Astrocyte of the cerebellum (primary cell): ENCODE results near the gene A2M.

ENCODE experiments used
- DNase-seq: peaks from one replicate; pipeline ENCODE4 v3.0.0-alpha.2; 2011; ENCODE audit warnings: low read depth
- H3K4me3 ChIP-seq: 2 replicates; pipeline ENCODE4 v1.5.1; 2011; ENCODE audit warnings: mild to moderate bottlenecking, low read depth, low read length, moderate library complexity
- in situ Hi-C: cut with HindIII; loops from 2 replicates; pipeline ENCODE4 v1.10.0; 2017; ENCODE audit warnings: low sequenced_read_pairs
- TF ChIP-seq, protein P1 (sequence below): IDR thresholded peaks from 2 replicates; pipeline ENCODE4 v1.5.1; 2012; ENCODE audit warnings: low read length, low read depth, moderate library complexity, mild to moderate bottlenecking; ENCODE audit errors: missing control alignments

A2M gene

DNA sequence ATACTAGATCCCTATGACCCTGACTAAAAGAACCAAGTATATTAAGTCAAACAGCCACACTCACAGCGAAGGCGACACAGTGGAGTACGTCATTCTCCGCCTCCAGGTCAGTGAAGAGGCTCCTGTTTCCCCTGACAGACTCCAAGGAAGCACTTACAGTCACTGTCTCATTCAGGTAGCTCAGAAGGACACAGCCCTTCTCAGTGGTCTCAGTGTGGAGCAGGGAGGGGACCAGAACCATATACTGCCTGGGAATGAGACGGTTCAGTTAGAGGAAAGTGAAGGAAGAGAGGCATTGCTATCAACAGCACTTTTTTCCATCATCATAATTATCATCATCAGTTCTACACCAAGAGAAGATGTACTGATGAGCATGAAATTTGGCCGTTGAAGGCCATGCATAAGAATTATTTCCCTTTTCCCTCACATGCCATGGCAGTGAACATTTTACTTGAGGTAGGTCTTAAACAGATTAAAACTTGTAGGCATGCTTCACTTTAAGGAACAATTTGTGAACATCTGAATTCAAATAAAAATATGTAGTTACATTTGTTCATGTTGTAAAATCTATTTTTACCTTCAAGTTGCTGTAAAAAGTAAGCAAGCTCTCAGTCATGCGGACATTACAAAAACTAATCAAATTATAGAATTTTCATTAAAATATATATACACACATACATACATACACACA is 2.3 kb downstream of the A2M start:
- in situ Hi-C loops, result no loop called here
- DNase-seq, result no peak
- TF ChIP-seq, protein P1, sequence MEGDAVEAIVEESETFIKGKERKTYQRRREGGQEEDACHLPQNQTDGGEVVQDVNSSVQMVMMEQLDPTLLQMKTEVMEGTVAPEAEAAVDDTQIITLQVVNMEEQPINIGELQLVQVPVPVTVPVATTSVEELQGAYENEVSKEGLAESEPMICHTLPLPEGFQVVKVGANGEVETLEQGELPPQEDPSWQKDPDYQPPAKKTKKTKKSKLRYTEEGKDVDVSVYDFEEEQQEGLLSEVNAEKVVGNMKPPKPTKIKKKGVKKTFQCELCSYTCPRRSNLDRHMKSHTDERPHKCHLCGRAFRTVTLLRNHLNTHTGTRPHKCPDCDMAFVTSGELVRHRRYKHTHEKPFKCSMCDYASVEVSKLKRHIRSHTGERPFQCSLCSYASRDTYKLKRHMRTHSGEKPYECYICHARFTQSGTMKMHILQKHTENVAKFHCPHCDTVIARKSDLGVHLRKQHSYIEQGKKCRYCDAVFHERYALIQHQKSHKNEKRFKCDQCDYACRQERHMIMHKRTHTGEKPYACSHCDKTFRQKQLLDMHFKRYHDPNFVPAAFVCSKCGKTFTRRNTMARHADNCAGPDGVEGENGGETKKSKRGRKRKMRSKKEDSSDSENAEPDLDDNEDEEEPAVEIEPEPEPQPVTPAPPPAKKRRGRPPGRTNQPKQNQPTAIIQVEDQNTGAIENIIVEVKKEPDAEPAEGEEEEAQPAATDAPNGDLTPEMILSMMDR, result no peak
- H3K4me3 ChIP-seq, result no peak overlapping the region

DNA sequence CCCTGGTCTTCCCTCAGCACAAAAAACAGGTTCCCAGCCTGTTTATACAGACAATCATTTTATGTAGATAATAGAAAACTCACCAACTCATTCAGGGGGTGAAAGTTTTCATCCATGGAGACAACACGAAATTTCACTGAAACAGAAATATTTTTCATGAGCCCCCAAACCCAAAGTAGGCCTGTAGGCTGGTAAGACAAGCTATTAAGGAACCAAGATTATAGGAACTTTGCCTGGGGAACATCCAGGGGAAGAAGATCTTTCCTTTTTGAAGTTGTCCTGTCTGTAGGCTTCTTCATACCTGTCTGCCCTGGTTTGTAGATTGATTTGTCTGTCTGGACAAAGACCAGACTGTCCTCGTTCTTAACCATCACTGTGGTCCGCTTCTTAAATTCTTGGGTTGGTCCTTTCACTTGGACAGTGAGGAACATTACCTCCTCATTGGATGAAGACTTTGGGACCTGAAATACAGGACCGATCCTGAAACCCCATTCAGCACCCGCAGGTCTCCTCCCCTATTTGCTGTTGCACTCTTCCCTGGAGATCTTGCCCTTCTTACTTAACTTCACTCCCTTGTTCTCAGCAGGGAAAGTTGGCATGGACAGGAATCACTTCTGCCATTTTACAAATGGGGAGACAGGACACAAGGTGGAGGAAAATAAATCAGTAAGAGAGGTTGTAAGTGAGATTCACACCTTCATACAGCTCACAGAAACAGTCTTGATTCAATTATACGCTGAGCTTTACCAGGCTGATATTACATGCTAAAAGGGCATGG is 3.5 kb downstream of the A2M start:
- in situ Hi-C loops, result no loop called here
- H3K4me3 ChIP-seq, result no peak overlapping the region
- TF ChIP-seq, protein P1, result no peak
- no peak for DNase-seq

DNA sequence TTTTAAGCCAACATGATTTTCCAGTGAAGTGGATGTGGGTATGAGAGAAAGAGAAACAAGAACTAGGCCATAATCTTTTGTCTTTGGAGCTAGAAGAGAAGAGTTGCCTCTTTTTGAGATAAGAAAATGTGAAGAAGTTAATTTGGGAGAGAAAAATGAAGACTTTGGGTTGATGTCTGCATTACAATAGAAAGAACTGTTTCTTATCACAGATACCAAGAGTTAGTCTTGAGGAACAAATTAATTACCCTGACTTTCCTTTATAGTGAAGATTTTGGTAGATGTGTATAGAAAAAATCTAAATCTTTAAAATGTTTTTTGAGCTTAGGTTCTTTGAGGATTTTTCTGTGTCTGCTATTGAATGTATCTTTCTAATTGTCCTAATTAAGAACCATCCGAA is 4.2 kb downstream of the A2M start:
- TF ChIP-seq, protein P1, result no peak
- no peak overlapping the region for H3K4me3 ChIP-seq
- no peak for DNase-seq
- in situ Hi-C loops, result no loop called here

DNA sequence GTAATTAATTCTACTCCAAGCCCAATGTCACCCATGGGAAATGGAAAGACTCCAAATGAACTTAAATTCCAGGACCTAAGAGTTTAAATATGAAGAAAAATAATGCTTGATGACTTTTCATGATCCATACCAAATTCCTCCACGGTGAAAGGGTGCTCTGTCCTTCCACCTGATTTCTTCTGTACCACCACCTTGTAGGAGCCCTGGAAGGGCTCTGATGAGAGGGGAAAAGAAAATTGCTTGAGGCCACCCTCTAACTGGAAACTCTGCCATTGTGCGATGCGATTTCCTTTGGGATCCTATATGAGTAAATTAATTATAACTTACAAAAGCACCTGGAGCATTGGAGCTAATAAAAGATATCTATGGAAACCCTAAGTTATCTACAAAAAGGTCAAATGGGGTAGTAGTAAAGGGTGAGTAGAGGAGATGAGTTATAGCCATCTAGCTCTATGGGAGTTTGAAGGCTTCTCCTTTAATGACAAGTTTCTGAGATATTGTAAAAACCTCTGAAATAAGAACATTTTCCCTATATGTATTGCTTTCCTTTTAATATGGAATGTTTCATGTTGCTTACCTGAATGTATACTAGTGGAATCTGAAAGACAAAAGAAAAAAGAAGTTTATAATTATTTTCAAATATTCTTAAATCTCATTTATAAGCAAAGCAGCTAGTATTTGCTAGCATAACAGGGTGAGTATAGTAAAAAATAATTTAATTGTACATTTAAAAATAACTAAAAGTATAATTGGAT is 5.8 kb downstream of the A2M start:
- H3K4me3 ChIP-seq, result no peak overlapping the region
- TF ChIP-seq, protein P1, result no peak
- in situ Hi-C loops, result no loop called here
- no peak for DNase-seq

DNA sequence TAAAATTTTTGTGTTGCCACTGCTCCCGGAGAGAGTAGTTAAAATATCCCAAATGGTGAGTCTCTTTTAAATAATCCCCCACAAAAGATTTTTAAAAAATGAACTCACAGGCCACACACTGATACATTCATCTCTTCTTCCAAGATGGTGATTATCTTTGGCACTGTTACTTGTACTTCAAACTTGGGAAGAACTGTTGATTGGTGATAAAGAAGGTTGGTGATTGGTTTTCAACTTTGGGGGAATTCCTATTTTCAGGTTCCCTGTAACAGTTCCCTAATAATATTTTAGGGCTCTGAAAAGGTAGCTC is 6.6 kb downstream of the A2M start:
- no peak for DNase-seq
- TF ChIP-seq, protein P1, result no peak
- H3K4me3 ChIP-seq, result no peak overlapping the region
- in situ Hi-C loops, result no loop called here

DNA sequence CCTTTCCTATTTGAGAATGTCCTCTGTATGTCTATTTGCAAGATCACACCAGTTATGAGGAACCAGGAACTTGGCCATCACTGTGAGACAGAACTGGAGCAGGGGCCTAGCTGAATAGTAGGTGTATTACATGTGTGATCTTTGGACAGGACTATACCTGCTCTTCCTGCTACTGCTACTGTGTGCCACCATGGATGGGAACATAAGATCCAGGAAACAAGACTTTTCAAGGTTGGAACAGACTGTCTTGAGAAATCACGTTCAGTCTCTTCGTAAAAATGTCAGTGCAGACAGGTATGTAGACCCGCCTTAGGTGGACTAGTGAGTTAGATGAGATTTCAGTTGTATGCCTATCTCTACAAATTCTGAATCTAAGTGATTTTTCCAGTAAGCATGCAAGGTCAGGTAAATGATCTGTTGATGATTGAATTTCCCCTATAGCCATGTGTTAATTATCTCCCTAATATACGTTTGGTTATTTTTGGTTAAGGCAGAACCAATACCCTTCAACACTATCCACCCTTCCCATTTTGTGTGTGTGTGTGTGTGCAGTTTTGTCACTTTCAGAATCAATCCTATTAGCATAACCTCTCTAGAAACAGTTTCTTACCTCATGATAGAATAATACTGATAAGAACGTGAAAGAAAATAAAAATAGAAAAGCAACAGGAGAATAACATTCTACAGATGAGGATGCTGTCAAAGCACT is 7.1 kb downstream of the A2M start:
- in situ Hi-C loops, result no loop called here
- no peak overlapping the region for H3K4me3 ChIP-seq
- TF ChIP-seq, protein P1, result no peak
- DNase-seq, result no peak
